Measurements from ENCODE around the gene P2RX5. TPM values are rescaled to one million over a fixed set of nuclear protein-coding genes. Genes with fewer than 3 reads are reported as not detected.

Gene P2RX5
- total RNA-seq, 4 donors from 2014 or later, result 0.54 TPM; not detected in 3

DNA sequence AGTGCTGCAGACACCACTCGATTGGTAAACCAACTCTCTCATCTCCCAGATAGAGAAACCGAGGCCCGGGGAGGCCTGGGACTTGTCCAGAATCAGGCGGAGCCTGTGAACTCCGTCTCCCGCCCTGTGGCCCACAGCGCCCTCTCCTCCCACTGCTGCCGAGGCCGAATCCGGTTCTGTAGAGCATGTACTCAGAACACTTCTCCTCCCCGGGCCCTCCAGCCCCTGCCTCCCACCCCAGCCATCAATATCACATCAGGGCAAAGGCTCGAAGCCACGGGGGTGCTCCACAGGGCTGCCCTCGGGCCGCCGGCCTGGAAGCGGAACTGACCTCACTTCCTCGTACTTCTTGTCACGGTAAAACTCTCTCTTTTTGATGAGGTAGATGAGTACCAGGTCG is 14.4 kb downstream of the P2RX5 start:
- WGBS, 2 donors, result 73 to 77% methylated on average over 10 to 20 of the region's 20 CpGs

DNA sequence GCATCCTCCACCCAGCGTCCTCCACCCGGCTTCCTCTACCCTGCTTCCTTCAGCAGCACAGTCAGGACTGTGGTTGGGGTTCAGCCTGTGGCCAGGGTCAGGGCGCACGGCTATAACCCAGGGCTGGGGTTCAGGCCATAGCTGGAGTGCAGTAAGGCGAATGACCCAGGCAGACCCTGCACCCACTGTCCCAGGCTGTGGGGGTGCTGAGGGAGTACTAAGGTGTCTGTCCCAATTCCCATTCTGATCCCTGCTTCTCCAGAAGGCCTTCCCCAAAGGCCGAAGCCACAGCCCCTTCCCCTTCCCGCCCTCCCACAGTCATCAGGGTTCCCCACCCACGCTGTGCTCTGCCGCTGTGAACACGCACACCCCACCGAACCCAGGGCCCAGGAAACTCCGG is 14.9 kb downstream of the P2RX5 start:
- DNase-seq, result no peak
- intact Hi-C loops (cut with DNase I), result no loop called here
- WGBS, 2 donors, result 85 to 88% methylated on average over 12 of the region's 12 CpGs
- no peak for TF ChIP-seq POLR2A (IDR thresholded peaks at IDR 0.05)
- TF ChIP-seq, protein P1, sequence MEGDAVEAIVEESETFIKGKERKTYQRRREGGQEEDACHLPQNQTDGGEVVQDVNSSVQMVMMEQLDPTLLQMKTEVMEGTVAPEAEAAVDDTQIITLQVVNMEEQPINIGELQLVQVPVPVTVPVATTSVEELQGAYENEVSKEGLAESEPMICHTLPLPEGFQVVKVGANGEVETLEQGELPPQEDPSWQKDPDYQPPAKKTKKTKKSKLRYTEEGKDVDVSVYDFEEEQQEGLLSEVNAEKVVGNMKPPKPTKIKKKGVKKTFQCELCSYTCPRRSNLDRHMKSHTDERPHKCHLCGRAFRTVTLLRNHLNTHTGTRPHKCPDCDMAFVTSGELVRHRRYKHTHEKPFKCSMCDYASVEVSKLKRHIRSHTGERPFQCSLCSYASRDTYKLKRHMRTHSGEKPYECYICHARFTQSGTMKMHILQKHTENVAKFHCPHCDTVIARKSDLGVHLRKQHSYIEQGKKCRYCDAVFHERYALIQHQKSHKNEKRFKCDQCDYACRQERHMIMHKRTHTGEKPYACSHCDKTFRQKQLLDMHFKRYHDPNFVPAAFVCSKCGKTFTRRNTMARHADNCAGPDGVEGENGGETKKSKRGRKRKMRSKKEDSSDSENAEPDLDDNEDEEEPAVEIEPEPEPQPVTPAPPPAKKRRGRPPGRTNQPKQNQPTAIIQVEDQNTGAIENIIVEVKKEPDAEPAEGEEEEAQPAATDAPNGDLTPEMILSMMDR (IDR thresholded peaks at IDR 0.05), result no peak
- Histone ChIP-seq H3K36me3 (no peaks in the 10 kb centered on the region), H3K4me3 (replicated peaks in 1 of 3) (no peak overlapping the region), H3K4me1 (no peaks in the 10 kb centered on the region), H3K27me3 (no peaks in the 10 kb centered on the region), H3K9me3 (no peaks in the 10 kb centered on the region), H3K27ac (no peak overlapping the region)

More for the DNA sequence above, 14.4 kb downstream of the P2RX5 start:
- no peaks in the 10 kb centered on the region for H3K4me1 ChIP-seq
- TF ChIP-seq, protein P1 (IDR thresholded peaks at IDR 0.05), result no peak
- TF ChIP-seq POLR2A (IDR thresholded peaks at IDR 0.05), result no peak
- H3K27me3 ChIP-seq, result no peaks in the 10 kb centered on the region
- intact Hi-C loops (cut with DNase I), result no loop called here
- DNase-seq, result no peak
- no peak overlapping the region for H3K4me3 ChIP-seq (replicated peaks in 1 of 3)
- H3K36me3 ChIP-seq, result no peaks in the 10 kb centered on the region
- H3K27ac ChIP-seq, result no peak overlapping the region
- no peaks in the 10 kb centered on the region for H3K9me3 ChIP-seq

GRCh38 chr17:3679531-3680126 is 16.3 kb downstream of the P2RX5 start:
- H3K4me3 ChIP-seq (replicated peaks in 1 of 3), result no peak overlapping the region
- H3K9me3 ChIP-seq, result no peaks in the 10 kb centered on the region
- H3K4me1 ChIP-seq, result no peaks in the 10 kb centered on the region
- no peaks in the 10 kb centered on the region for H3K36me3 ChIP-seq
- no peak overlapping the region for H3K27ac ChIP-seq
- 52 to 72% methylated on average over 19 to 20 of the region's 20 CpGs for WGBS, 2 donors
- no peaks in the 10 kb centered on the region for H3K27me3 ChIP-seq
- DNase-seq, result no peak
- TF ChIP-seq POLR2A (IDR thresholded peaks at IDR 0.05), result no peak
- TF ChIP-seq, protein P1 (IDR thresholded peaks at IDR 0.05), result no peak
- intact Hi-C loops (cut with DNase I), result no loop called here

DNA sequence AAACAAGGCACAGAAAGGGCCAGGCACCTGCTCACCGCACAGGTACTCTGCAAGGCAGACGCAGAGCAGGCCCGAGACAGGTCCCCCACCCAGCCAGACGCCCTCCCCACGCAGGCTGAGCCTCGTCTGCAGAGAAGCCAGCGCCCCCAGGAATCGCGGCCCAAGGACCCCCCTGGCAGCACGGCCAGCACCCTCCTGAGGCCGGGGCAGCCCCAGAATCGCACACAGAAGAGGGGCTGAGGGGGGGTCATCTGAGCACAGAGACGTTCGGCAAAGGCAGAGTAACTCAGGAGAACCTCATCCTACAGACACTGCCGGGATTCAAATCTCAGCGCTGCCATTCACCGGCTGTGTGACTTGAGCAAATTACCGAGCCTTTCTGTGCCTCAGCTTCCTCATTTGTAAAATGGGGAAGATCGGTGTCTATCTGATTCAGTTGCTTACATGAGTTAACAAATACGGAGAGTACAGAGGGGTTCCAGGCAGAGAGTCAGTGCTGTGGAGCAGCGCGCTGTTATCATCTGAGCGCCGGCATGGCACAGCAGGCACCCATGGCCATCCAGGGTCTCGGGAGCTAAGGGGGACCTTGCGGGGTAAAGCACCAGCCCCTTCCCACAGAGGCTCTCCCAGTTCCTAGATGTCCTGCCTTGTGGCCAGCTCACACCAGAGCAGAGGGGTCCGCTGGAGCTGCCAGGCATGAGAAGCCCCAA is 17.0 kb downstream of the P2RX5 start:
- Histone ChIP-seq H3K27me3 (no peaks in the 10 kb centered on the region), H3K27ac (no peak overlapping the region), H3K4me3 (replicated peaks in 1 of 3) (no peak overlapping the region), H3K9me3 (no peaks in the 10 kb centered on the region), H3K4me1 (no peaks in the 10 kb centered on the region), H3K36me3 (no peaks in the 10 kb centered on the region)
- DNase-seq, result no peak
- intact Hi-C loops (cut with DNase I), result no loop called here
- WGBS, 2 donors, result 82 to 91% methylated on average over 19 of the region's 27 CpGs
- TF ChIP-seq POLR2A (IDR thresholded peaks at IDR 0.05), result no peak
- TF ChIP-seq, protein P1 (IDR thresholded peaks at IDR 0.05), result no peak

- no peaks in the 10 kb centered on the region for H3K4me1 ChIP-seq
- no peak for TF ChIP-seq POLR2A (IDR thresholded peaks at IDR 0.05)
- TF ChIP-seq, protein P1 (IDR thresholded peaks at IDR 0.05), result no peak
- 47 to 74% methylated on average over 2 to 10 of the region's 16 CpGs for WGBS, 2 donors
- H3K9me3 ChIP-seq, result no peaks in the 10 kb centered on the region
- intact Hi-C loops (cut with DNase I), result no loop called here
- DNase-seq, result no peak
- no peak overlapping the region for H3K4me3 ChIP-seq (replicated peaks in 1 of 3)
- H3K27ac ChIP-seq, result no peak overlapping the region
- H3K36me3 ChIP-seq, result no peaks in the 10 kb centered on the region
- no peaks in the 10 kb centered on the region for H3K27me3 ChIP-seq
These were observed 17.7 kb downstream of the P2RX5 start for GRCh38 chr17:3678095-3678820.

Measured in thyroid gland (tissue), 4 donors.